GM12891 (cell line): Measurements from ENCODE around the gene BMI1.

Source experiments
- PAX5 ChIP-seq: IDR thresholded peaks from 2 replicates; pipeline ENCODE4 v1.6.1; 2011; ENCODE audit warnings: low read length, moderate library complexity, mild to moderate bottlenecking; ENCODE audit not compliant: insufficient read depth, severe bottlenecking
- POLR2A ChIP-seq: IDR thresholded peaks from 2 replicates; pipeline ENCODE4 v1.6.1; 2011; ENCODE audit warnings: low read depth, low read length, control low read depth
- POLR2AphosphoS5 ChIP-seq: IDR thresholded peaks from 2 replicates; pipeline ENCODE4 v1.6.1; 2011; ENCODE audit warnings: low read depth, low read length, control low read depth
- TAF1 ChIP-seq: IDR thresholded peaks from 2 replicates; pipeline ENCODE4 v1.6.1; 2011; ENCODE audit warnings: low read depth, low read length, control low read depth

DNA sequence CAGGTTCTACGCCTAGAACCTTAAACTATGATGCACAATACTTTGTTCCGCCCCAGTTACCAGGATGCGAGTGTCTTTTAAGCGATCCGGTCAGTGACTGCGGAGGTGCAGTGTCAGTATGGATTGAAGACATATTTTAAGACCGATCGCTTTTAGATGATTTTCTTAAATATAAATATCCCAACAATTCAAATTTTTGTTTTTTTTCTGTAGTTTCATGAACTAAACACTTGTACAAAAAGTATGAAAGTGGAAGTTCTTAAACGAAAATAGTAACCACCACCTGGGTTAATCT, 3.9 kb upstream of the BMI1 start:
- TF ChIP-seq POLR2A, result no peak
- no peak for TF ChIP-seq TAF1
- TF ChIP-seq POLR2AphosphoS5, result no peak
- no peak for TF ChIP-seq PAX5
